GM23338 (cell line): ENCODE measurements around the gene LRRC58.

ENCODE experiments used
- CREB1 ChIP-seq: fragments of 250-450 bp; sonication (Bioruptor Pico); IDR thresholded peaks from 2 replicates; pipeline ENCODE4 v1.5.0; 2020; ENCODE audit warnings: low read depth, mild to moderate bottlenecking, moderate library complexity
- ETS1 ChIP-seq: IDR thresholded peaks from 2 replicates; pipeline ENCODE4 v1.6.1; 2016; ENCODE audit warnings: antibody characterized with exemption
- EZH2 ChIP-seq: fragments of 200-600 bp; sonication (generic); IDR thresholded peaks from one replicate; pipeline ENCODE4 v1.8.0; 2017; ENCODE audit warnings: antibody characterized with exemption, mild to moderate bottlenecking, low read depth; ENCODE audit not compliant: unreplicated experiment
- EZH2phosphoT487 ChIP-seq: fragments of 200-600 bp; sonication (generic); IDR thresholded peaks from one replicate; pipeline ENCODE4 v1.8.1; 2018; ENCODE audit warnings: antibody characterized with exemption; ENCODE audit not compliant: unreplicated experiment
- JUNB ChIP-seq: IDR thresholded peaks from one replicate; pipeline ENCODE4 v1.6.1; 2016; ENCODE audit warnings: antibody characterized with exemption; ENCODE audit not compliant: unreplicated experiment
- POLR2AphosphoS5 ChIP-seq: IDR thresholded peaks from 2 replicates; pipeline ENCODE4 v1.6.1; 2016; ENCODE audit warnings: antibody characterized with exemption, low read depth
- STAT1 ChIP-seq: IDR thresholded peaks from one replicate; pipeline ENCODE4 v1.6.1; 2016; ENCODE audit warnings: antibody characterized with exemption; ENCODE audit not compliant: unreplicated experiment
- ZNF114 ChIP-seq: fragments of 250-450 bp; sonication (Bioruptor Pico); IDR thresholded peaks from 2 replicates; pipeline ENCODE4 v1.5.0; 2020; ENCODE audit warnings: mild to moderate bottlenecking, moderate library complexity
- TF ChIP-seq, protein P1 (sequence below), 2 experiments: fragments of 200-600 bp in 1 of 2; sonication (generic) in 1 of 2; conservative IDR thresholded peaks; 2 replicates each; pipeline versions ENCODE4 v1.5.1 to v1.6.1; 2016 to 2017; ENCODE audit warnings: antibody characterized with exemption in 2 of 2, low read depth in 2 of 2, mild to moderate bottlenecking in 2 of 2, moderate library complexity in 1 of 2
- TF ChIP-seq, protein P2 (sequence below): IDR thresholded peaks from one replicate; pipeline ENCODE4 v1.6.1; 2018; ENCODE audit warnings: antibody characterized with exemption; ENCODE audit not compliant: unreplicated experiment

- TF ChIP-seq, protein P1, sequence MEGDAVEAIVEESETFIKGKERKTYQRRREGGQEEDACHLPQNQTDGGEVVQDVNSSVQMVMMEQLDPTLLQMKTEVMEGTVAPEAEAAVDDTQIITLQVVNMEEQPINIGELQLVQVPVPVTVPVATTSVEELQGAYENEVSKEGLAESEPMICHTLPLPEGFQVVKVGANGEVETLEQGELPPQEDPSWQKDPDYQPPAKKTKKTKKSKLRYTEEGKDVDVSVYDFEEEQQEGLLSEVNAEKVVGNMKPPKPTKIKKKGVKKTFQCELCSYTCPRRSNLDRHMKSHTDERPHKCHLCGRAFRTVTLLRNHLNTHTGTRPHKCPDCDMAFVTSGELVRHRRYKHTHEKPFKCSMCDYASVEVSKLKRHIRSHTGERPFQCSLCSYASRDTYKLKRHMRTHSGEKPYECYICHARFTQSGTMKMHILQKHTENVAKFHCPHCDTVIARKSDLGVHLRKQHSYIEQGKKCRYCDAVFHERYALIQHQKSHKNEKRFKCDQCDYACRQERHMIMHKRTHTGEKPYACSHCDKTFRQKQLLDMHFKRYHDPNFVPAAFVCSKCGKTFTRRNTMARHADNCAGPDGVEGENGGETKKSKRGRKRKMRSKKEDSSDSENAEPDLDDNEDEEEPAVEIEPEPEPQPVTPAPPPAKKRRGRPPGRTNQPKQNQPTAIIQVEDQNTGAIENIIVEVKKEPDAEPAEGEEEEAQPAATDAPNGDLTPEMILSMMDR (conservative IDR thresholded peaks at IDR 0.05; ENCODE audit: low read depth in 2 of 2): no peak
- TF ChIP-seq ETS1 (no peak), EZH2 (peak; percentile 65), EZH2phosphoT487 (no peak), ZNF114 (CRISPR knock-in tag) (no peak), CREB1 (CRISPR knock-in tag) (no peak), POLR2AphosphoS5 (no peak), STAT1 (no peak), JUNB (no peak)
- TF ChIP-seq, protein P2, sequence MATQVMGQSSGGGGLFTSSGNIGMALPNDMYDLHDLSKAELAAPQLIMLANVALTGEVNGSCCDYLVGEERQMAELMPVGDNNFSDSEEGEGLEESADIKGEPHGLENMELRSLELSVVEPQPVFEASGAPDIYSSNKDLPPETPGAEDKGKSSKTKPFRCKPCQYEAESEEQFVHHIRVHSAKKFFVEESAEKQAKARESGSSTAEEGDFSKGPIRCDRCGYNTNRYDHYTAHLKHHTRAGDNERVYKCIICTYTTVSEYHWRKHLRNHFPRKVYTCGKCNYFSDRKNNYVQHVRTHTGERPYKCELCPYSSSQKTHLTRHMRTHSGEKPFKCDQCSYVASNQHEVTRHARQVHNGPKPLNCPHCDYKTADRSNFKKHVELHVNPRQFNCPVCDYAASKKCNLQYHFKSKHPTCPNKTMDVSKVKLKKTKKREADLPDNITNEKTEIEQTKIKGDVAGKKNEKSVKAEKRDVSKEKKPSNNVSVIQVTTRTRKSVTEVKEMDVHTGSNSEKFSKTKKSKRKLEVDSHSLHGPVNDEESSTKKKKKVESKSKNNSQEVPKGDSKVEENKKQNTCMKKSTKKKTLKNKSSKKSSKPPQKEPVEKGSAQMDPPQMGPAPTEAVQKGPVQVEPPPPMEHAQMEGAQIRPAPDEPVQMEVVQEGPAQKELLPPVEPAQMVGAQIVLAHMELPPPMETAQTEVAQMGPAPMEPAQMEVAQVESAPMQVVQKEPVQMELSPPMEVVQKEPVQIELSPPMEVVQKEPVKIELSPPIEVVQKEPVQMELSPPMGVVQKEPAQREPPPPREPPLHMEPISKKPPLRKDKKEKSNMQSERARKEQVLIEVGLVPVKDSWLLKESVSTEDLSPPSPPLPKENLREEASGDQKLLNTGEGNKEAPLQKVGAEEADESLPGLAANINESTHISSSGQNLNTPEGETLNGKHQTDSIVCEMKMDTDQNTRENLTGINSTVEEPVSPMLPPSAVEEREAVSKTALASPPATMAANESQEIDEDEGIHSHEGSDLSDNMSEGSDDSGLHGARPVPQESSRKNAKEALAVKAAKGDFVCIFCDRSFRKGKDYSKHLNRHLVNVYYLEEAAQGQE: no peak
These were observed 63.7 kb downstream of the LRRC58 start for GRCh38 chr3:120285508-120285841.
